Measurements from ENCODE around the gene CSPG4.

Gene CSPG4

DNA sequence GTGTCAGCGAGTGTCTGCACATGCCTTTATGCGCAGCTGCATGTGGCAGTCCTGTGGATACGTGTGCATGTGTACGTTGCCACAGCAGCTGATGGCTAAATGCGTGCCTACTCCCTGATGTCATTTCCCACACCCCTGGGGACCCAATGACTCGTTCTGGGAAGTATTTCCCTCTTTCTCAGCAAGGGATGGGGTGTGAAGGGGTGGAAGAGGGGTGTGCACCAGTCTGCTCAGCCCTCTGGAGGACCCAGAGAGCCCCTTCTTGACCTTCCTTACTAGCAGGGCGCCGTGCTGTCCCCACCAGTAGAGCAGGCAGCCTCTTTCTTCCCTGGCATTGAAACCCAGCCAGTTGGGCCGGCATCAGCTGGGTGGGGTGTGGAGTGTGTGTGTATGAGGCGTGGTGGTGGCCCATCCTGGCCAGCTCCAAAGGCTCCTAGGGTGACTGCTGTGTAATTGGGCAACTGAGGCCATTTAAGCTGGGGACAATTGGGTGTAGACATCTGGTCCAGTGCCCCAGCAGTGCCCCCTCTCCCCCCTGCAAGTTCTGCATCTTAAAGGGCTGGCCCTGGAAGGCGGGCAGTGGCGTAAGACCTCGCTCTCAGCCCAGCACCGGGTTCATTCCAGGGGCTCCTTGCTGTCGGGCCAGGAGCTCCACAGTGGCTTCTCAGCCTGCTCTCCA lies 45.7 kb downstream of the CSPG4 start:
- TF ChIP-seq, protein P1, sequence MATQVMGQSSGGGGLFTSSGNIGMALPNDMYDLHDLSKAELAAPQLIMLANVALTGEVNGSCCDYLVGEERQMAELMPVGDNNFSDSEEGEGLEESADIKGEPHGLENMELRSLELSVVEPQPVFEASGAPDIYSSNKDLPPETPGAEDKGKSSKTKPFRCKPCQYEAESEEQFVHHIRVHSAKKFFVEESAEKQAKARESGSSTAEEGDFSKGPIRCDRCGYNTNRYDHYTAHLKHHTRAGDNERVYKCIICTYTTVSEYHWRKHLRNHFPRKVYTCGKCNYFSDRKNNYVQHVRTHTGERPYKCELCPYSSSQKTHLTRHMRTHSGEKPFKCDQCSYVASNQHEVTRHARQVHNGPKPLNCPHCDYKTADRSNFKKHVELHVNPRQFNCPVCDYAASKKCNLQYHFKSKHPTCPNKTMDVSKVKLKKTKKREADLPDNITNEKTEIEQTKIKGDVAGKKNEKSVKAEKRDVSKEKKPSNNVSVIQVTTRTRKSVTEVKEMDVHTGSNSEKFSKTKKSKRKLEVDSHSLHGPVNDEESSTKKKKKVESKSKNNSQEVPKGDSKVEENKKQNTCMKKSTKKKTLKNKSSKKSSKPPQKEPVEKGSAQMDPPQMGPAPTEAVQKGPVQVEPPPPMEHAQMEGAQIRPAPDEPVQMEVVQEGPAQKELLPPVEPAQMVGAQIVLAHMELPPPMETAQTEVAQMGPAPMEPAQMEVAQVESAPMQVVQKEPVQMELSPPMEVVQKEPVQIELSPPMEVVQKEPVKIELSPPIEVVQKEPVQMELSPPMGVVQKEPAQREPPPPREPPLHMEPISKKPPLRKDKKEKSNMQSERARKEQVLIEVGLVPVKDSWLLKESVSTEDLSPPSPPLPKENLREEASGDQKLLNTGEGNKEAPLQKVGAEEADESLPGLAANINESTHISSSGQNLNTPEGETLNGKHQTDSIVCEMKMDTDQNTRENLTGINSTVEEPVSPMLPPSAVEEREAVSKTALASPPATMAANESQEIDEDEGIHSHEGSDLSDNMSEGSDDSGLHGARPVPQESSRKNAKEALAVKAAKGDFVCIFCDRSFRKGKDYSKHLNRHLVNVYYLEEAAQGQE (IDR thresholded peaks at IDR 0.05; ENCODE audit: insufficient replicate concordance, low read depth), result no peak
- TF ChIP-seq SPI1 (IDR thresholded peaks at IDR 0.05; ENCODE audit: borderline replicate concordance, low read depth) (no peak), POLR2AphosphoS5 (IDR thresholded peaks at IDR 0.05; ENCODE audit: low read depth) (no peak), GABPA (IDR thresholded peaks at IDR 0.05; ENCODE audit: low read depth) (no peak)
- TF ChIP-seq, protein P2, sequence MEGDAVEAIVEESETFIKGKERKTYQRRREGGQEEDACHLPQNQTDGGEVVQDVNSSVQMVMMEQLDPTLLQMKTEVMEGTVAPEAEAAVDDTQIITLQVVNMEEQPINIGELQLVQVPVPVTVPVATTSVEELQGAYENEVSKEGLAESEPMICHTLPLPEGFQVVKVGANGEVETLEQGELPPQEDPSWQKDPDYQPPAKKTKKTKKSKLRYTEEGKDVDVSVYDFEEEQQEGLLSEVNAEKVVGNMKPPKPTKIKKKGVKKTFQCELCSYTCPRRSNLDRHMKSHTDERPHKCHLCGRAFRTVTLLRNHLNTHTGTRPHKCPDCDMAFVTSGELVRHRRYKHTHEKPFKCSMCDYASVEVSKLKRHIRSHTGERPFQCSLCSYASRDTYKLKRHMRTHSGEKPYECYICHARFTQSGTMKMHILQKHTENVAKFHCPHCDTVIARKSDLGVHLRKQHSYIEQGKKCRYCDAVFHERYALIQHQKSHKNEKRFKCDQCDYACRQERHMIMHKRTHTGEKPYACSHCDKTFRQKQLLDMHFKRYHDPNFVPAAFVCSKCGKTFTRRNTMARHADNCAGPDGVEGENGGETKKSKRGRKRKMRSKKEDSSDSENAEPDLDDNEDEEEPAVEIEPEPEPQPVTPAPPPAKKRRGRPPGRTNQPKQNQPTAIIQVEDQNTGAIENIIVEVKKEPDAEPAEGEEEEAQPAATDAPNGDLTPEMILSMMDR (IDR thresholded peaks at IDR 0.05; ENCODE audit: insufficient read depth, low read length), result no peak
- DNase-seq (ENCODE audit: low read depth in 1 of 2, low spot score in 1 of 2), result no peak
- Histone ChIP-seq H3K27me3 (ENCODE audit: insufficient read depth, poor library complexity, severe bottlenecking) (no peaks in the 10 kb centered on the region), H3K27ac (replicated peaks) (no peak overlapping the region), H3K4me3 (replicated peaks; ENCODE audit: insufficient read depth, low read length) (no peak overlapping the region)

DNA sequence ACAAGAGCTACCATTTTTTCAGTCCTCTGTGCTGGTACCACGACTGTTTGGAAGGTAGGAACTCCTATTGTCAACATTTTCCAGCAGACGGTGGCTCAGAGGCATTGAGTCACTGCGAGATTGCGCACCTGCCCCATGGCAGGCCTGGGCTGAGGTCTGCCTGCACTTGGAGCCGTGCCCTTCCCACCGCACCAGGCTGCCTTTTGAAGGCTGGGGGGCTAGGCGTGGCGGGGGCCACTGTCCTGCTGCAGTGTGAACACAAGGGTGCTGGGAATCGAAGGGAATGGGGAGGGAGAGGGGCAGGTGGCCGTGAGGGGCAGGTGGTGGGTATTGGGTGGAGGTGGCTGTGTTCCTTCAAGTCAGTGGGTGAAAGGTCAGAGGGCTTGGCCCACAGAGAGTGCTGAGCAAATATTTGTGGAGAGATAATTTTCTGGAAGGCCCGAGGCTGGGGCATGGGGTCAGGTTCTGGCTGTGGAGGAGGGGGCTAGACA lies 48.7 kb downstream of the CSPG4 start:
- H3K27ac ChIP-seq (replicated peaks), result no peak overlapping the region
- DNase-seq (ENCODE audit: low read depth in 1 of 2, low spot score in 1 of 2), result no peak
- H3K27me3 ChIP-seq (ENCODE audit: insufficient read depth, poor library complexity, severe bottlenecking), result no peaks in the 10 kb centered on the region
- no peak overlapping the region for H3K4me3 ChIP-seq (replicated peaks; ENCODE audit: insufficient read depth, low read length)
- TF ChIP-seq SPI1 (IDR thresholded peaks at IDR 0.05; ENCODE audit: borderline replicate concordance, low read depth) (no peak), GABPA (IDR thresholded peaks at IDR 0.05; ENCODE audit: low read depth) (no peak), POLR2AphosphoS5 (IDR thresholded peaks at IDR 0.05; ENCODE audit: low read depth) (no peak)
- TF ChIP-seq, protein P1 (IDR thresholded peaks at IDR 0.05; ENCODE audit: insufficient replicate concordance, low read depth), result no peak
- TF ChIP-seq, protein P2 (IDR thresholded peaks at IDR 0.05; ENCODE audit: insufficient read depth, low read length), result no peak

DNA sequence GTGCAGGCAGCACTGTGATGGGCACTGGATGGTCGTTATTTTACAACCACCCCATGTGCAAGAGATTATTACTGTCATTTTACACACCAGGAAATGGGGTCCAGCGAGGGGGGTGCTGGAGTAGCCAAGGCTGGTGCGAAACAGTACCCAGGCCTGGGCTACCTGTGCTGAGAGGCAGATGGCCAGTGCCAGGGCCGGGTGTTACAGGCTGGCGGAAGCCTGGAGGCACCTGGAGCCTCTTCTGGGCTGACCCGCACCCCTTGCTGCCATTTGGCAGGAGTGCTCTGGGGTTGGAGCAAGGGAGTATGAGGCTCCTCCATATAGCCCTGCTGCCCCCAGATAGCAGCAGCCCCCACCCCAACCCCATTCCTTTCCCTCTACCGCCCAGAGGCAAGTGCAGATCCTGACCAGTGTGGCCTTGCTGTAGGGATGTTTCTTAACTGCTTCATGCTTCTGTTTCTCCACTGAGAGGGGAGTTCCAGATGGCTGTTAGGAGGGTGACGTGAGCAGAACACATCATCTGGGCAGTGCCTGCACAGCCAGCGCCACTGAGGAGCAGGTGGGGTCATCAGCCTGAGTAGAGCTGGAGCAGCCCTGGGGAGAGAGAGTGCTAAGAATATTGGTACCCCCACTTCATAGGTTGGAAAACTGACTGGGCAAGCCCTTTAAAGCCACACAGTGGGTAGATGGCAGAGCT lies 49.7 kb downstream of the CSPG4 start:
- Histone ChIP-seq H3K4me3 (replicated peaks; ENCODE audit: insufficient read depth, low read length) (no peak overlapping the region), H3K27ac (replicated peaks) (no peak overlapping the region), H3K27me3 (ENCODE audit: insufficient read depth, poor library complexity, severe bottlenecking) (no peaks in the 10 kb centered on the region)
- no peak for TF ChIP-seq SPI1 (IDR thresholded peaks at IDR 0.05; ENCODE audit: borderline replicate concordance, low read depth)
- TF ChIP-seq, protein P2 (IDR thresholded peaks at IDR 0.05; ENCODE audit: insufficient read depth, low read length), result no peak
- TF ChIP-seq, protein P1 (IDR thresholded peaks at IDR 0.05; ENCODE audit: insufficient replicate concordance, low read depth), result no peak
- no peak for TF ChIP-seq GABPA (IDR thresholded peaks at IDR 0.05; ENCODE audit: low read depth)
- TF ChIP-seq POLR2AphosphoS5 (IDR thresholded peaks at IDR 0.05; ENCODE audit: low read depth), result no peak
- DNase-seq (ENCODE audit: low read depth in 1 of 2, low spot score in 1 of 2), result no peak
